Measurements from ENCODE around the gene ZIC1.

The ZIC1 gene

DNA sequence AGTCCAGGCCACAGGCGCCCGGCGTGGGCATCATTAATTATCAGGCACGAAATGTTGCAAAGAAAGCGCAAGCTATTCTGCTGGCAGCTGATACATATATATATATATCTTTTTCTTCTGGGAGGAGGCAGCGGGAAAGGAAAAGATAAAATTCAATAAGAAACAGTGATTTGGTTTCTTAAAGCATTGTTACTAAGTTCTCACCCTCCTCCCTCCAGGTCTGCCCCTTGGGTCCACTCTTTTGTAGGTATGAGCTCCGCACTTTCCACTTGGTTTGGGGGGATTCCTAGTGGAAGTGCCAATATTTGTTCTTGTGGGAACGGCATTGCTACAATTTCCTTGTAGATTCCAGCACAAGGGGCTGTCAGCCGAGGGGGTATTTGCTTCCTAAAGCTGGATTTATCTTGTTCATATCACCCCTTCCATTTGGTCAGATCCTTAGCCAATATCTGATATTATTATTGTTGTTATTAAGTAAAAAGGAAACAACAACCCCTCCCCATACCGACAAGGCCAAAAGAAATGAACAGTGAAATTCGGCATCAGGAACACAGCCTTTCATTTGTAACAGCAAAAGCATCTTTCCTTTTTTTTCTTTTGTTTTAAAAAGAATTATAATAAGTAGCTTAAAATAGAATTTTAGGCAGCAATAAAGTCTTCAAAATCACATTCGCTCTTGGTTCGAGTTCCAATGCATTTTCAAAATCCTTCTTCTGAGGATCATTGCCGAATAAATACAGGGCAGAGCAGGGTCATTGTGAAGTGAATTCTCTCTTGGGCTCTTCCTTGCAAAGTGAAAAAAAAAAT, 15.6 kb downstream of the ZIC1 start:
- DNase-seq: no peak

DNA sequence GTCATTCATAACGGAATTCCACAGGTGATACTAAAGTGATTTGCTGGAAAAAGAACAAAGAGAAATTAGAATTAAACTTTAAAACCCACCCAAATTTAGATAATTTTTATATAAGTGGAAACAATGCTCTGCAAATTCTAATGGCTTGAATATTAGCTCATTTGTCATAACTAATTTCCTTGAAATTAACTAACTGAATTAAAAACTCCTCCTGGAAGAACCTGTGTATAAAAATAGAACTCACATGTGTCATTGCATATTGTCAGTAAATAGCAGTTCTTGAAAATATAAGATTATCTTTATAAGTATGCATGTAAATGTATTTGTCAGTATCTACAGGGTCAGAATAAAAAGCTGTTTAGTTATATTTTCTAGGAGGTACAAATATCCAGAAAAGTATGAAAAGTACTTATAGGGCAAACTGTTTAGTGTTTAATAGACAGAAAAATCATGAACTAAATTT, 16.3 kb downstream of the ZIC1 start:
- DNase-seq: no peak

DNA sequence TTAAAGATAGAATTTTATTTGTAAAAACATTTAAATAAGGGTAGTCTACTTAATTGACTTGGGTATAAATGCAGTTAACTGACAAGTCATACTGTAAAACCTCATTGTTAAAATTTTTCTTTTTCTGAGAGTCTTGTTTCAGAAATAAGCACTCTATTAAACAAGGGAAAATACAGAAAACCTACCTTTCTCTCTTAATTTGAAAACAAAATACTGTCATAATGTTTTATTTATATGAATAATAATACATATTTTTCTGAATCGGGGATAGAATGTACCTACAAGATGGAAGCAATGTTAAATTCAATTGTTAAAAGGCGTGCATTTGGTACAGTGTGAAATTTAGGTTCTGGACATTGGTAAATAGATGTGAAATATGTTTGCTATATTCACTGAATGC, 17.8 kb downstream of the ZIC1 start:
- DNase-seq: no peak

DNA sequence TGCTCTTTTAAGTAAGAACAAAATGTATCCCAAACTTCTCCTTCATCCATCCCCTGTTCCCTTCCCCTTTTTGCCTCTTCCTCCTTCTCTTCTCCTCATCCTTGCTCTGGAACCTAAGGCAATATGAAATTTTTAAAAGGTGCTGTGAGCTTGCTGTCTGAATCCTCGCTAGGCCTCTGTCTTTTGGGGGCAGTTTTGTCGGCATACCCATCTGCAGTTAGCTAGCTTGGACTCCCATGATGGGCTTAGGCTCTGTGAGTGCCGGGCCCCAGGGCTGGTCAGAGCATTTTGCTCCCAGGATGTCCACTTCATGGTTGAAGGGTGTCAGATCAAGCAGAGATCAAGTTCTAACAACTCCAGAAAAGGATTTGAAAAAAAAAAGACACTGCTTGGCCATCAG, 18.6 kb downstream of the ZIC1 start:
- no peak for DNase-seq

DNA sequence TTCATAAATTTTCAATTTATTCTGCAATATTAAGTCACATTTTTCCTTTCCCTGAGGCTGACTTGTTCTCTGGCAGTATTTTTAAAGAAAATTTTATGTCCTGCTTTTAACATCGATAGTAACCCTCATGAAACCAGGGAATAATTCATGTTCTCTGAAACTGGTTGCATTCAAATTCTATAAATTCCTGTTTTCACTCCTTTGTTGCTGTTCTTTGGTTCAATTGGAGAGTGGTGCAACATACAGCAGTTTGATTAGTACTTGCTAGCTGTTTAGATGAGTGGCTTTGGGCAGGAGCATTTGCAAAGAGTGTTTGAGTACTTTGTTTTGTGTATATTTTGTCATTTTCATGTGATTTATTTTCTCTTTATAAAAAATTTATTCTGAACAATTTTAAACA, 19.2 kb downstream of the ZIC1 start:
- DNase-seq: no peak

DNA sequence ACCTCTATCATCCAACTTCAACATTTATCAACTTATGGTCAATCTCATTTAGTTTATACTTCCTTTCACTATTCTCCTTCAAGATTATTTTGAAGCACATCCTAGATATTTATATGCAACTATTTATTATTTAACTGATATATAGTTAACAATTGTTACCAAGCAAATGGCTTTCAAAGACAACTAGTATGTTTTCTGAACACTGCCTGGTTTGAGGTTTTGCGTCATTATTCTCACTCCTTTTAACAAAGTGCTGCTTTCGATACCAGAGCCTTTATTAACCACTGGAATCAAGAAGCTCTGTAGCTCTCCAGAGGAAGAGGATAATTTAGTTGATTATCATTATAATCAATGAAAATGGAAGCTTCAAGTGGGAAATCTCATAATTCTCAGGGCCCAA, 19.6 kb downstream of the ZIC1 start:
- DNase-seq: no peak

DNA sequence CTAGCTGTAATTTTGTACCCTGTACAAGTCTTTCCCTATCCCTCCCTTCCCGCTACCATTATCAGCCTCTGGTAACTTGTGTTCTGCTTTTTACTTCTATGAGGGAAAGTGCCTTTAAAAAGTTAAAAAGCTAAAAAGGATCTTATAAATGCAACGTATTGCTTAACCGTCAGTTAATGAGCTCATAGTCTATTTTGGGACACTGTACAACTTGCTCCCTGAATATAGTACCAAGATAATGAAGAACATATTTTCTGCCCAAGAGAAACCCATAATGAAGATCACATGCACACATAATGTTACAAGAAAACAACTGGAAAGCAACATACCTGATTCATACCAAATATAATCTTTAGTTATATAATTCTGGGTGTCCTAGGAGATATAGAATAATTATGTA, 22.6 kb downstream of the ZIC1 start:
- no peak for DNase-seq

DNA sequence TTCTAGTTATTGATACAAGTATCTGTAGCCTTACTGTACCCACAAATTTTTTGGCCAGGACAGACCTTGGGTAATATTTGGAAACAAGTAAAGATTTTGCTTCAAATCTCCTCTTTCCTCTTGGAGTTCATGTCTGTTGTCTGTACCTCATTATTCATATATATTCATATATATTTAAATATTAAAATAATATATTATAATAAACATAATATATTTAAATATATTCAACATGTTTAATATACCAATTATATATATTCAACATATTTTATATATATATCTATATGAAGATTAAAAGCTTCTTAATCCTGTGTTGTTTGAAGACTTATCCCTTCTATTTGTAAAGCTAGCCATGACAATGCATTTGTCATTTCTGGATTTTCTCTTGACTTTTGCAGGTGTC, 38.1 kb downstream of the ZIC1 start:
- DNase-seq: no peak

DNA sequence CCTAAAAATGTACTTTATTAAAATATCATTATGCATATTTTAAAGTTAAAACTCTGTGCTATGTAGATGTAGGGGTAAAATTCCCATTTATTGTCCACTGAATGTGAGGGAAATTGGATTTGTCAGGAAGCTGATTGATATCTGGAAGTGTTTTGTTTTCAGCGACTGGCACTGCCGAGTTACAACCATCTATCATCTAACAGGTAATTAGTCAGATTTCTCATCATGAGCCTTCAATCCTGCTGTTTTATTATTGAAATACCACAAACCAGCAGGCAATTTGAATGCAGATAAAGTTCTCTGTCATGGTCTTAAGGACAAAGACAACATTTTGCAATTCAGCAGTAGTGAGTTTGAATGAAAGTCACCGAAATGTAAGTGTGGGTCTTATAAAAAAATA, 40.5 kb downstream of the ZIC1 start:
- no peak for DNase-seq

DNA sequence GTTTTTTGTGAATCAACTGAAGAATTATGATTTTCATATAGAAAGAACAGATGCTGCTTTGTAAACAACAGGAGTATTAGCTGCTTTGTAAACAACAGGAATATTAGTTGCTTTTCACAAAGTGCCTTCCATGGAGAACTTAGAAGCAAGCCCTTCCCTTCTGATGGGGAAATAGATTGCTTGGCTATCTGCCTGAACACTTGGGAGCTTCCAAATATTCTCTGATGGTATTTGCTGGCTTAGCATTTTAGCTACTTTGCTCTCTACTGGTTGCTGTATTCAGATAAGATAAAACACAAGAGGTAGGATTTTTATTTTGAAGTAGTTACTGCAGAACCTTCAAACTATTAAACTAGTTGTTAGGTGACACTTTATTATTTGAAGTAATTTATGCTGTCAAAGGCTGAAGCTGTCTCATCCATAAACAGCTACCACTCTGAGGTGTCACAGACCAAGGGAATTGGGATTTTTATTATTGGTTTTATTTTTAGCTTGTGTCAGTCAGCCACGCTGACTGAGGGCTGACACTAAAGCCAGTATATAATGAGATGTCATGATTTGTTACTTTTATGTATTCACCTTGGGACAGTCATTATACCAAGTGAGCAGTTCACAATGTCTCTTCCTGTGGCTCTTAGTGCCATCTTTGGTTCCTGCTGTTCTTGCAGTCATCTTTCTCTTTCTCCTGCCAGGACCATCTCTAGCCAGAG, 50.0 kb downstream of the ZIC1 start:
- no peak for DNase-seq

DNA sequence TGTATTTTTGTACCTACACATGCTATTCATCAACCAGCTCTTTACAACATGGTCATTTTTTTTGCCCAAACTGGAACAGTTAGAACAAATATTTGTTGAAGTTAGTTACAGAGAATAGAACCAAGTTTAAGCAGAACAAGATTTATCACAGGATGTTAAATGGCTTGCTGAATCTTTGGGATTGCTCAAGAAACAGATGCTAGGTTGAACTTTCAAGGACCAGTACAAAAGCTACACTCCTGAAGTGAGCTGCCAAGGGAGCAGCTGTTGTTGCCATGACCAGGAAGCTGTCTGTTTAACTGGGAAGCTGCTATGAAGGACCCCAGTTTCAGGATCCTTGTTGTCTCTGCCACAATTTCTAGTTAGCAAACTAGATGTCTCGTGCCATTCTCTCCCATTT, 53.7 kb downstream of the ZIC1 start:
- DNase-seq: no peak
